ENCODE results near the gene EXD3.

EXD3 gene

GRCh38 chr9:137432687-137433348 is 9.9 kb upstream of the EXD3 start:
- no peak overlapping the region for H3K27ac ChIP-seq (ENCODE audit: low read depth, low read length)
- no peak overlapping the region for H3K4me3 ChIP-seq (ENCODE audit: low read depth in 1 of 2, low read length in 2 of 2)
- H3K9me3 ChIP-seq (ENCODE audit: low read length) = no peaks in the 10 kb centered on the region
- no peaks in the 10 kb centered on the region for H3K4me1 ChIP-seq (ENCODE audit: insufficient read depth, low read length)
- H3K9ac ChIP-seq (ENCODE audit: low read length) = no peak overlapping the region
- H3K27me3 ChIP-seq (ENCODE audit: control insufficient read depth in 1 of 2, insufficient read depth in 2 of 2, low read length in 2 of 2) = peaks cover 0 to 29% of the 10 kb centered on the region in 2 donors
- no peaks in the 10 kb centered on the region for H3K36me3 ChIP-seq (ENCODE audit: insufficient read depth, low read length)

GRCh38 chr9:137431416-137431931 is 8.5 kb upstream of the EXD3 start:
- Histone ChIP-seq H3K36me3 (ENCODE audit: insufficient read depth, low read length) (no peaks in the 10 kb centered on the region), H3K9me3 (ENCODE audit: low read length) (no peaks in the 10 kb centered on the region), H3K27ac (ENCODE audit: low read depth, low read length) (no peak overlapping the region), H3K9ac (ENCODE audit: low read length) (no peak overlapping the region), H3K4me3 (ENCODE audit: low read depth in 1 of 2, low read length in 2 of 2) (no peak overlapping the region), H3K4me1 (ENCODE audit: insufficient read depth, low read length) (no peaks in the 10 kb centered on the region), H3K27me3 (ENCODE audit: control insufficient read depth in 1 of 2, insufficient read depth in 2 of 2, low read length in 2 of 2) (peaks cover 0 to 21% of the 10 kb centered on the region in 2 donors)

- Histone ChIP-seq H3K9me3 (ENCODE audit: low read length) (no peaks in the 10 kb centered on the region), H3K27me3 (ENCODE audit: control insufficient read depth in 1 of 2, insufficient read depth in 2 of 2, low read length in 2 of 2) (peaks cover 0 to 21% of the 10 kb centered on the region in 2 donors), H3K4me3 (ENCODE audit: low read depth in 1 of 2, low read length in 2 of 2) (no peak overlapping the region), H3K36me3 (ENCODE audit: insufficient read depth, low read length) (no peaks in the 10 kb centered on the region), H3K27ac (ENCODE audit: low read depth, low read length) (no peak overlapping the region), H3K4me1 (ENCODE audit: insufficient read depth, low read length) (no peaks in the 10 kb centered on the region), H3K9ac (ENCODE audit: low read length) (no peak overlapping the region)
Measured at GRCh38 chr9:137430723-137431415, 7.9 kb upstream of the EXD3 start.

GRCh38 chr9:137429974-137430722 is 7.2 kb upstream of the EXD3 start:
- no peaks in the 10 kb centered on the region for H3K36me3 ChIP-seq (ENCODE audit: insufficient read depth, low read length)
- no peak overlapping the region for H3K27ac ChIP-seq (ENCODE audit: low read depth, low read length)
- no peak overlapping the region for H3K9ac ChIP-seq (ENCODE audit: low read length)
- H3K4me3 ChIP-seq (ENCODE audit: low read depth in 1 of 2, low read length in 2 of 2) = no peak overlapping the region
- no peaks in the 10 kb centered on the region for H3K4me1 ChIP-seq (ENCODE audit: insufficient read depth, low read length)
- H3K9me3 ChIP-seq (ENCODE audit: low read length) = no peaks in the 10 kb centered on the region
- peaks cover 0 to 21% of the 10 kb centered on the region in 2 donors for H3K27me3 ChIP-seq (ENCODE audit: control insufficient read depth in 1 of 2, insufficient read depth in 2 of 2, low read length in 2 of 2)

- Histone ChIP-seq H3K27ac (ENCODE audit: low read depth, low read length) (no peak overlapping the region), H3K27me3 (ENCODE audit: control insufficient read depth in 1 of 2, insufficient read depth in 2 of 2, low read length in 2 of 2) (peaks cover 0 to 21% of the 10 kb centered on the region in 2 donors), H3K9ac (ENCODE audit: low read length) (no peak overlapping the region), H3K9me3 (ENCODE audit: low read length) (no peaks in the 10 kb centered on the region), H3K4me1 (ENCODE audit: insufficient read depth, low read length) (no peaks in the 10 kb centered on the region), H3K4me3 (ENCODE audit: low read depth in 1 of 2, low read length in 2 of 2) (no peak overlapping the region), H3K36me3 (ENCODE audit: insufficient read depth, low read length) (no peaks in the 10 kb centered on the region)
Measured at GRCh38 chr9:137429546-137429890, 6.6 kb upstream of the EXD3 start.

GRCh38 chr9:137428841-137429545 is 6.0 kb upstream of the EXD3 start:
- Histone ChIP-seq H3K27ac (ENCODE audit: low read depth, low read length) (no peak overlapping the region), H3K9ac (ENCODE audit: low read length) (no peak overlapping the region), H3K27me3 (ENCODE audit: control insufficient read depth in 1 of 2, insufficient read depth in 2 of 2, low read length in 2 of 2) (peaks cover 0 to 21% of the 10 kb centered on the region in 2 donors), H3K9me3 (ENCODE audit: low read length) (no peaks in the 10 kb centered on the region), H3K36me3 (ENCODE audit: insufficient read depth, low read length) (no peaks in the 10 kb centered on the region), H3K4me1 (ENCODE audit: insufficient read depth, low read length) (no peaks in the 10 kb centered on the region), H3K4me3 (ENCODE audit: low read depth in 1 of 2, low read length in 2 of 2) (no peak overlapping the region)

DNA sequence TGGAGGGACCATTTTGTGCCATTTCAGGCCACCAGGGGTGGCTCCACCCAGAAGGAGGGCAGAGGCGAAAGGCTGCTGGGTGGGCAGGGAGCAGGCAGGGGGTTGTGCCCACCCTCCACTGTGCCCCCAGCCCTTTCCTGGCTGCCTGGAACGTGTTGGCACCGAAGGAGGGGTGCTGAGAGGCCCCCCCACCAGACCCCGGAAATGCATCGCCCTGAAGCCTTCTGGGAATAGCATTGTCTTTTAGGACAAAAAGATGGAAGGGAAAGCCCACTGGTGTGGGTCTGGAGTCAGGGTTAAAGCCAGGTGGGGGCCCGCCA is 5.3 kb upstream of the EXD3 start:
- no peaks in the 10 kb centered on the region for H3K4me1 ChIP-seq (ENCODE audit: insufficient read depth, low read length)
- no peaks in the 10 kb centered on the region for H3K9me3 ChIP-seq (ENCODE audit: low read length)
- H3K27ac ChIP-seq (ENCODE audit: low read depth, low read length) = no peak overlapping the region
- no peak overlapping the region for H3K4me3 ChIP-seq (ENCODE audit: low read depth in 1 of 2, low read length in 2 of 2)
- H3K27me3 ChIP-seq (ENCODE audit: control insufficient read depth in 1 of 2, insufficient read depth in 2 of 2, low read length in 2 of 2) = peaks cover 0 to 21% of the 10 kb centered on the region in 2 donors
- H3K9ac ChIP-seq (ENCODE audit: low read length) = no peak overlapping the region
- no peaks in the 10 kb centered on the region for H3K36me3 ChIP-seq (ENCODE audit: insufficient read depth, low read length)

- Histone ChIP-seq H3K27me3 (ENCODE audit: control insufficient read depth in 1 of 2, insufficient read depth in 2 of 2, low read length in 2 of 2) (peaks cover 0 to 21% of the 10 kb centered on the region in 2 donors), H3K4me1 (ENCODE audit: insufficient read depth, low read length) (no peaks in the 10 kb centered on the region), H3K9me3 (ENCODE audit: low read length) (no peaks in the 10 kb centered on the region), H3K4me3 (ENCODE audit: low read depth in 1 of 2, low read length in 2 of 2) (no peak overlapping the region), H3K27ac (ENCODE audit: low read depth, low read length) (no peak overlapping the region), H3K9ac (ENCODE audit: low read length) (no peak overlapping the region), H3K36me3 (ENCODE audit: insufficient read depth, low read length) (no peaks in the 10 kb centered on the region)
Measured at GRCh38 chr9:137427454-137428310, 4.7 kb upstream of the EXD3 start.

DNA sequence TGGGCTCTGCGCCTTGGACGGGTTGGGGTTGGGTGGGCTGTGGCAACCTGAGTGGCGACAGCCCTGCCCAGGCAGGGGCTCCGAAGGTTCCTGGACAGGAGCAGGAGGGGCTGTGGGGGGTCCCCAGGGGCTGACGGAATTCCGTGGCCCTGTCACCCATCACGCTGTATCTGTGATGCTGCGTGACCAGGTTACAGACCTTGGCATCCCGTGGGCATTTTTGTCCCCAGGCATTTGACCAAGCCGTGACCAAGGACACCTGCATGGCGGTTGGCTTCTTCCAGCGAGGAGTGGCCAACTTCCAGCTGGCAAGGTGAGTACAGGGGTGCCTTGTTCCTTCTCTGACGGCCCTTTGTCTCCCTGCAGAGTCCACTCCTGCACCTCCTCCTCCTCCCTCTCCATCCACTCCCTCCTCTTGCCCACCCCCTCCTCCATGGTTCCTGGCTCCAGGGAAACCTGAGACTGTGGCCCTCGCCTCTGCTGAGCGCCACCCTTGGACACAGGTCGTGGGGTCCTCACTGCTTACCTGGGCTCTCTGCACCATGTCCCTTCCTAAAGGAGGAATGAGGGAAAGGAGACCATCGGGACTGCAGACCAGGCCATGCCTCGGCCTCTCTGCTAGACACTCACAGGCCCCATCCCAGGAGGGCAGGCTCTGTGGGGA is 3.2 kb upstream of the EXD3 start:
- H3K36me3 ChIP-seq (ENCODE audit: insufficient read depth, low read length) = no peaks in the 10 kb centered on the region

GRCh38 chr9:137423514-137424291 is 741 bp upstream of the EXD3 start:
- H3K4me3 ChIP-seq (ENCODE audit: low read depth in 1 of 2, low read length in 2 of 2) = peak overlapping the region; percentile 47 to 84
- H3K9ac ChIP-seq (ENCODE audit: low read length) = no peak overlapping the region
- no peaks in the 10 kb centered on the region for H3K9me3 ChIP-seq (ENCODE audit: low read length)
- peaks cover 10% of the 10 kb centered on the region for H3K4me1 ChIP-seq (ENCODE audit: insufficient read depth, low read length)
- no peaks in the 10 kb centered on the region for H3K27me3 ChIP-seq (ENCODE audit: control insufficient read depth in 1 of 2, insufficient read depth in 2 of 2, low read length in 2 of 2)
- H3K27ac ChIP-seq (ENCODE audit: low read depth, low read length) = peak overlapping the region; percentile 43
- H3K36me3 ChIP-seq (ENCODE audit: insufficient read depth, low read length) = no peaks in the 10 kb centered on the region

More for the DNA sequence above, 3.2 kb upstream of the EXD3 start:
- H3K4me3 ChIP-seq (ENCODE audit: low read depth in 1 of 2, low read length in 2 of 2) = no peak overlapping the region
- no peak overlapping the region for H3K27ac ChIP-seq (ENCODE audit: low read depth, low read length)
- H3K9ac ChIP-seq (ENCODE audit: low read length) = no peak overlapping the region
- no peaks in the 10 kb centered on the region for H3K9me3 ChIP-seq (ENCODE audit: low read length)
- peaks cover 10% of the 10 kb centered on the region for H3K4me1 ChIP-seq (ENCODE audit: insufficient read depth, low read length)
- peaks cover 0 to 20% of the 10 kb centered on the region in 2 donors for H3K27me3 ChIP-seq (ENCODE audit: control insufficient read depth in 1 of 2, insufficient read depth in 2 of 2, low read length in 2 of 2)
